ENCODE data around the gene KBTBD13. TPM values are rescaled to one million over a fixed set of nuclear protein-coding genes. Genes with fewer than 3 reads are reported as not detected.

KBTBD13 gene
- polyA plus RNA-seq, 1 donor (not counting 4 experiments of a cell fraction or from before 2014, with no cell fraction given), result not detected

DNA sequence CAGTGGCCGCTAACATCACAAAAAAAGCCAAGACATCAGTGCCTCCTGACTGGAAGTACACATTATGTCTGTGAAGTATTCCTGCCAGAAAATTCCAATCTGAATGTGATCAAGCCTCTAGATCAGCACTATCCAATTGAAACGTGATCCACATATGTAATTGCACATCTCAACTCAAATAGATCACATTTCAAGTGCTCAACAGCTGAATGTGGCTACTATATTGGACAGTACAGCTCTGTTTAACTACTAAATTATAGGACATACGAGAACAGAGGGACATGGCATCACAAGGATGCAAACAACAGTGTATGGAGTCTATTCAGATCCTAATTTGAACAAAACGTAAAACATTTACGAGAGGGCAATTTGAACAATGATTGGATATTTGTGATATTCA lies 39.0 kb downstream of the KBTBD13 start:
- dilution Hi-C loops (cut with MboI; ENCODE audit: extremely low pct_ligation_motif_present, low sequenced_read_pairs), result no loop called here

More for the DNA sequence above, 39.0 kb downstream of the KBTBD13 start:
- no peak for FAIRE-seq
- Histone ChIP-seq H3K9ac (ENCODE audit: control insufficient read depth, extremely low read depth, insufficient read depth, low read length) (no peak overlapping the region), H3K4me3 (ENCODE audit: control insufficient read depth in 2 of 3, extremely low read depth in 1 of 3, insufficient read depth in 2 of 3, low read depth in 1 of 3, low read length in 3 of 3) (no peak overlapping the region), H3K36me3 (ENCODE audit: control insufficient read depth in 2 of 2, extremely low read depth in 1 of 2, insufficient read depth in 2 of 2, low read length in 2 of 2) (peaks cover 18 to 27% of the 10 kb centered on the region in 2 experiments), H3K27ac (ENCODE audit: control insufficient read depth, insufficient read depth, low read length) (no peak overlapping the region), H3K9me3 (ENCODE audit: control insufficient read depth, low read depth, low read length) (no peaks in the 10 kb centered on the region), H4K20me1 (ENCODE audit: control insufficient read depth, extremely low read depth, insufficient read depth, low read length) (no peaks in the 10 kb centered on the region), H3K4me2 (ENCODE audit: control insufficient read depth, extremely low read depth, insufficient read depth, low read depth, low read length) (no peak overlapping the region), H2AFZ (ENCODE audit: control insufficient read depth, low read length) (no peak overlapping the region), H3K4me1 (ENCODE audit: control insufficient read depth, extremely low read depth, insufficient read depth, low read length) (no peaks in the 10 kb centered on the region), H3K27me3 (ENCODE audit: control insufficient read depth, extremely low read depth, insufficient read depth, low read length) (no peaks in the 10 kb centered on the region), H3K79me2 (ENCODE audit: control insufficient read depth, insufficient read depth, low read length) (no peaks in the 10 kb centered on the region), H3K9me1 (ENCODE audit: control insufficient read depth, extremely low read depth, insufficient read depth, low read length) (no peaks in the 10 kb centered on the region)
- no peak for TF ChIP-seq EZH2 (IDR thresholded peaks at IDR 0.05; ENCODE audit: low read length)
- TF ChIP-seq, protein P1, sequence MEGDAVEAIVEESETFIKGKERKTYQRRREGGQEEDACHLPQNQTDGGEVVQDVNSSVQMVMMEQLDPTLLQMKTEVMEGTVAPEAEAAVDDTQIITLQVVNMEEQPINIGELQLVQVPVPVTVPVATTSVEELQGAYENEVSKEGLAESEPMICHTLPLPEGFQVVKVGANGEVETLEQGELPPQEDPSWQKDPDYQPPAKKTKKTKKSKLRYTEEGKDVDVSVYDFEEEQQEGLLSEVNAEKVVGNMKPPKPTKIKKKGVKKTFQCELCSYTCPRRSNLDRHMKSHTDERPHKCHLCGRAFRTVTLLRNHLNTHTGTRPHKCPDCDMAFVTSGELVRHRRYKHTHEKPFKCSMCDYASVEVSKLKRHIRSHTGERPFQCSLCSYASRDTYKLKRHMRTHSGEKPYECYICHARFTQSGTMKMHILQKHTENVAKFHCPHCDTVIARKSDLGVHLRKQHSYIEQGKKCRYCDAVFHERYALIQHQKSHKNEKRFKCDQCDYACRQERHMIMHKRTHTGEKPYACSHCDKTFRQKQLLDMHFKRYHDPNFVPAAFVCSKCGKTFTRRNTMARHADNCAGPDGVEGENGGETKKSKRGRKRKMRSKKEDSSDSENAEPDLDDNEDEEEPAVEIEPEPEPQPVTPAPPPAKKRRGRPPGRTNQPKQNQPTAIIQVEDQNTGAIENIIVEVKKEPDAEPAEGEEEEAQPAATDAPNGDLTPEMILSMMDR (optimal IDR thresholded peaks at IDR 0.05 in 1 of 3, IDR thresholded peaks at IDR 0.05 in 1 of 3, conservative IDR thresholded peaks at IDR 0.05 in 1 of 3; ENCODE audit: extremely low read depth in 1 of 3, insufficient read depth in 2 of 3, low read length in 3 of 3), result no peak
- no peak for DNase-seq (ENCODE audit: low read depth, low spot score)

Small RNA genes within 50 kb of the gene (small RNA-seq; reads per million reads assigned to genes)
- 0 reads per million in 3 experiments for gene AC013553.1 (ENCODE audit: insufficient read length in 3 of 3, low read depth in 3 of 3, low replicate concordance in 1 of 3)

Other genes with a start within 250 kb of the KBTBD13 start
- gene PLEKHO2, start 234.8 kb upstream of the KBTBD13 start, polyA plus RNA-seq, result 8.8 to 12.0 TPM (median 11.2 TPM) in 3 replicates
- 0.53 to 1.1 TPM (median 0.96 TPM) in 3 replicates for gene ANKDD1A, start 164.8 kb upstream of the KBTBD13 start, polyA plus RNA-seq
- 40.3 to 62.9 TPM (median 58.0 TPM) in 3 replicates for gene SPG21, start 86.8 kb upstream of the KBTBD13 start, polyA plus RNA-seq
- 15.9 to 21.0 TPM (median 17.3 TPM) in 3 replicates for gene MTFMT, start 47.1 kb upstream of the KBTBD13 start, polyA plus RNA-seq
- gene SLC51B, start 31.4 kb upstream of the KBTBD13 start, polyA plus RNA-seq, result not detected in 3 replicates
- gene RASL12, start 8.8 kb upstream of the KBTBD13 start, polyA plus RNA-seq, result not detected in 3 replicates
- gene UBAP1L, start 38.5 kb downstream of the KBTBD13 start, polyA plus RNA-seq, result 0.27 to 0.85 TPM (median 0.55 TPM) in 3 replicates
- 12.2 to 17.2 TPM (median 15.8 TPM) in 3 replicates for gene PDCD7, start 57.1 kb downstream of the KBTBD13 start, polyA plus RNA-seq
- gene CLPX, start 108.6 kb downstream of the KBTBD13 start, polyA plus RNA-seq, result 29.0 to 51.5 TPM (median 43.6 TPM) in 3 replicates
- 0.03 TPM in 1 of 3 replicates, not detected in the others for gene CILP, start 134.7 kb downstream of the KBTBD13 start, polyA plus RNA-seq
- 1.2 to 3.5 TPM (median 2.1 TPM) in 3 replicates for gene PARP16, start 210.1 kb downstream of the KBTBD13 start, polyA plus RNA-seq
- gene RNU5A-1, start 219.3 kb downstream of the KBTBD13 start, polyA plus RNA-seq, result not detected in 3 replicates
- not detected in 3 replicates for gene RNU5B-1, start 227.9 kb downstream of the KBTBD13 start, polyA plus RNA-seq

All from keratinocyte (primary cell).